KOPT-K1 (cell line): ENCODE data around the gene XPO5.
A peak's percentile ranks its signal among the peaks of the same experiment; 100 is the strongest.

Experiments
- H3K27ac ChIP-seq: fragments of 200-600 bp; sonication (generic); 2 replicates; pipeline ENCODE4 v1.5.1; 2016; ENCODE audit warnings: antibody characterized with exemption, mild to moderate bottlenecking, low read depth, low read length; ENCODE audit not compliant: poor library complexity, severe bottlenecking
- H3K36me3 ChIP-seq: fragments of 200-600 bp; sonication (generic); 2 replicates; pipeline ENCODE4 v1.5.1; 2017; ENCODE audit warnings: antibody characterized with exemption, mild to moderate bottlenecking, low read length, moderate library complexity; ENCODE audit not compliant: insufficient read depth
- H3K9me3 ChIP-seq: fragments of 200-600 bp; sonication (generic); 2 replicates; pipeline ENCODE4 v1.5.1; 2017; ENCODE audit warnings: antibody characterized with exemption, low read length, mild to moderate bottlenecking; ENCODE audit not compliant: insufficient read depth, poor library complexity, severe bottlenecking

Gene XPO5

GRCh38 chr6:43575772-43576551, at the start of gene XPO5, which contains the start of gene POLH:
Gene XPO5, minus strand, starts transcription at chr6:43576038. Its CDS starts 174 bp downstream, at chr6:43575864.
Gene POLH, plus strand, starts transcription at chr6:43576185. Its CDS starts 6,135 bp downstream, at chr6:43582320.
- Histone ChIP-seq H3K36me3 (peaks cover 34% of the 10 kb centered on the region), H3K9me3 (no peaks in the 10 kb centered on the region), H3K27ac (peak within 1 kb of the TSS; percentile 86)

- Histone ChIP-seq H3K9me3 (no peaks in the 10 kb centered on the region), H3K27ac (no peak overlapping the region), H3K36me3 (peaks cover 70% of the 10 kb centered on the region)
Measured at GRCh38 chr6:43625393-43625992, 49.7 kb upstream of the XPO5 start.

- Histone ChIP-seq H3K9me3 (no peaks in the 10 kb centered on the region), H3K27ac (no peak overlapping the region), H3K36me3 (peaks cover 76% of the 10 kb centered on the region)
Measured at GRCh38 chr6:43624786-43625288, 49.0 kb upstream of the XPO5 start.

- Histone ChIP-seq H3K9me3 (no peaks in the 10 kb centered on the region), H3K36me3 (peaks cover 83% of the 10 kb centered on the region), H3K27ac (no peak overlapping the region)
Measured at GRCh38 chr6:43623880-43624785, 48.3 kb upstream of the XPO5 start.

- no peaks in the 10 kb centered on the region for H3K9me3 ChIP-seq
- no peak overlapping the region for H3K27ac ChIP-seq
- peaks cover 93% of the 10 kb centered on the region for H3K36me3 ChIP-seq
Measured at GRCh38 chr6:43622541-43622940, 46.7 kb upstream of the XPO5 start.

GRCh38 chr6:43621836-43622180, 46.0 kb upstream of the XPO5 start:
- Histone ChIP-seq H3K9me3 (no peaks in the 10 kb centered on the region), H3K36me3 (peaks cover 91% of the 10 kb centered on the region), H3K27ac (no peak overlapping the region)

- H3K9me3 ChIP-seq: no peaks in the 10 kb centered on the region
- no peak overlapping the region for H3K27ac ChIP-seq
- H3K36me3 ChIP-seq: peaks cover 91% of the 10 kb centered on the region
Measured at GRCh38 chr6:43621078-43621835, 45.4 kb upstream of the XPO5 start.

- H3K9me3 ChIP-seq: no peaks in the 10 kb centered on the region
- peaks cover 85% of the 10 kb centered on the region for H3K36me3 ChIP-seq
- H3K27ac ChIP-seq: no peak overlapping the region
Measured at GRCh38 chr6:43616725-43617472, 41.1 kb upstream of the XPO5 start.

GRCh38 chr6:43614396-43614730, 38.5 kb upstream of the XPO5 start:
- H3K27ac ChIP-seq: no peak overlapping the region
- H3K36me3 ChIP-seq: peaks cover 85% of the 10 kb centered on the region

GRCh38 chr6:43613721-43614395, 38.0 kb upstream of the XPO5 start:
- Histone ChIP-seq H3K27ac (no peak overlapping the region), H3K36me3 (peaks cover 85% of the 10 kb centered on the region), H3K9me3 (no peaks in the 10 kb centered on the region)

More at GRCh38 chr6:43614396-43614730, 38.5 kb upstream of the XPO5 start:
- no peaks in the 10 kb centered on the region for H3K9me3 ChIP-seq

GRCh38 chr6:43610431-43610830, 34.6 kb upstream of the XPO5 start:
- Histone ChIP-seq H3K27ac (no peak overlapping the region), H3K36me3 (peaks cover 98% of the 10 kb centered on the region), H3K9me3 (no peaks in the 10 kb centered on the region)

- peaks cover 98% of the 10 kb centered on the region for H3K36me3 ChIP-seq
- no peaks in the 10 kb centered on the region for H3K9me3 ChIP-seq
- no peak overlapping the region for H3K27ac ChIP-seq
Measured at GRCh38 chr6:43609402-43609801, 33.6 kb upstream of the XPO5 start.

- no peaks in the 10 kb centered on the region for H3K9me3 ChIP-seq
- peaks cover 98% of the 10 kb centered on the region for H3K36me3 ChIP-seq
- H3K27ac ChIP-seq: no peak overlapping the region
Measured at GRCh38 chr6:43608807-43609206, 33.0 kb upstream of the XPO5 start.
